Activated T-helper 17 cell treated with anti-CD3 and anti-CD28 coated beads, Interleukin-2, amount 50 U/mL, for 72 hours (primary cell): Measurements from ENCODE around the gene MYLK. TPM values are rescaled to one million over a fixed set of nuclear protein-coding genes. Genes with fewer than 3 reads are reported as not detected.
A peak's percentile ranks its signal among the peaks of the same experiment; 100 is the strongest.
"Not testable (repeated sequence)": the region's sequence is repeated elsewhere in the genome, so short reads cannot be mapped to it uniquely, and the experiment has no call there.

ENCODE experiments used
- ATAC-seq: fragments of 150-1000 bp; cut with Tn5 transposase; replicated peaks from 2 replicates; pipeline ENCODE4 v1.10.0; 2021; ENCODE audit warnings: mild to moderate bottlenecking, moderate library complexity
- H3K27ac Mint-ChIP-seq: one replicate; pipeline ENCODE4 v1.8.0; 2022; ENCODE audit warnings: mixed read lengths
- H3K27me3 Mint-ChIP-seq: one replicate; pipeline ENCODE4 v1.8.0; 2022; ENCODE audit warnings: mixed read lengths
- H3K36me3 Mint-ChIP-seq: one replicate; pipeline ENCODE4 v1.8.0; 2022; ENCODE audit warnings: low read depth, mild to moderate bottlenecking, mixed read lengths
- H3K4me1 Mint-ChIP-seq: one replicate; pipeline ENCODE4 v1.8.0; 2022; ENCODE audit warnings: mixed read lengths
- H3K4me3 Mint-ChIP-seq: one replicate; pipeline ENCODE4 v1.8.0; 2022; ENCODE audit warnings: mild to moderate bottlenecking, mixed read lengths
- H3K9me3 Mint-ChIP-seq: one replicate; pipeline ENCODE4 v1.8.0; 2022; ENCODE audit warnings: mixed read lengths
- total RNA-seq, 2 donors: library from RNA; stranded (reverse); gene quantifications; one replicate each; pipeline ENCODE4 v1.2.3, GENCODE V29; 2022

The MYLK gene
- total RNA-seq, 2 donors from 2014 or later: 0.17 TPM; not detected in 1

DNA sequence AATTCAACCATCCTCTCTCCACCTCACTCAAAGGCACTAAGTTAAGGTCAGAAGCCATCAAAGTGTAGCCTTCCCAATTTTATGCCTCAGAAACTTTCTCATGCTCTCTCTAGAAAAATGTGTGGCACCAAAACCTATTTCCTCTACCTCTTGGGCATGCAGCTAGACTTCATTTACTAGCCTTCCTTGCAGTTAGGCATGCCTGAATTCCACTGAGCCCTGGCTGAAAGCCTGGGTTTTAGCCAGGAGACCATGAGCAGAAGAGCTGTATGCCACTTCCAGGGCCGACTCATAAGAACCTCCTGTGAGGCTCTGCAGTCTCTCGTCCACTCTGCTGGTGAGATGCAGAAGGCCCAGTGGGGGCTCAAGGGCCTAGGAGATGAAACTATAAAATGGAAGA, 145.0 kb downstream of the MYLK start:
- Mint-ChIP-seq H3K36me3 (no peaks in the 10 kb centered on the region), H3K27me3 (peaks cover 9% of the 10 kb centered on the region), H3K9me3 (no peaks in the 10 kb centered on the region), H3K27ac (no peak overlapping the region), H3K4me3 (no peak overlapping the region), H3K4me1 (no peaks in the 10 kb centered on the region)
- ATAC-seq: no peak

DNA sequence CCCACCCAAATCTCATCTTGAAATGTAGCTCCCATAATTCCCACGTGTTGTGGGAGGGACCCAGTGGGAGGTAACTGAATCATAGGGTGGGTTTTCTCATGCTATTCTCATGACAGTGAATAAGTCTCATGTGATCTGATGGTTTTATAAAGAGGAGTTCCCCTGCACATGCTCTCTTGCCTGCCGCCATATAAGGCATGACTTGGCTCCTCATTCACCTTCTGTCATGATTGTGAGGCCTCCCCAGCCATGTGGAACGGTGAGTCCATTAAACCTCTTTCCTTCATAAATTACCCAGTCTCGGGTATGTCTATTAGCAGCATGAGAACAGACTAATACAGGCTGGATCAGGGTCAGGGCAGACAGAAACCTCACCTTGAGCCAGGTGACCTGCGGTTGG, 145.6 kb downstream of the MYLK start:
- H3K36me3 Mint-ChIP-seq, H3K4me3 Mint-ChIP-seq, ATAC-seq, H3K9me3 Mint-ChIP-seq, H3K27me3 Mint-ChIP-seq, H3K4me1 Mint-ChIP-seq, H3K27ac Mint-ChIP-seq: not testable (repeated sequence)

DNA sequence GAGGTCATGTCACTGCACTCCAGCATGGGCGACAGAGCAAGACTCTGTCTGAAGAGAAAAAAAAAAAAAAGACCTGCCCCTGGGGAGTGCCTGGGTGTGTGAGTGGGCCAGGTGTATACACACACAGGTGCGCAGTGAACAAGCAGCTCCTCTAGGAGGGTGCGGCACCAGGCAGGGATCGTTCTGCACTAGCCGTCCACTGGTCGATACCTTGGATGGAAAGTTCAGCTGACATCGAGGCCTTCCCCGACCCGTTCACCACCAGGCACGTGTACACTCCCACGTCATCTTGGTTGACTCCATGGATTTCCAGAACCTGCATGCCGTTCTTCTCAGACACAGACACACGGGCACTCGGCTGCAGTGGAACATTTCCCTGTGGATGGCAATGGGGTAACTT, 147.0 kb downstream of the MYLK start:
- no peaks in the 10 kb centered on the region for H3K36me3 Mint-ChIP-seq
- H3K4me1 Mint-ChIP-seq: no peaks in the 10 kb centered on the region
- no peak for ATAC-seq
- H3K9me3 Mint-ChIP-seq: no peaks in the 10 kb centered on the region
- H3K4me3 Mint-ChIP-seq: no peak overlapping the region
- no peak overlapping the region for H3K27ac Mint-ChIP-seq
- H3K27me3 Mint-ChIP-seq: peaks cover 9% of the 10 kb centered on the region

DNA sequence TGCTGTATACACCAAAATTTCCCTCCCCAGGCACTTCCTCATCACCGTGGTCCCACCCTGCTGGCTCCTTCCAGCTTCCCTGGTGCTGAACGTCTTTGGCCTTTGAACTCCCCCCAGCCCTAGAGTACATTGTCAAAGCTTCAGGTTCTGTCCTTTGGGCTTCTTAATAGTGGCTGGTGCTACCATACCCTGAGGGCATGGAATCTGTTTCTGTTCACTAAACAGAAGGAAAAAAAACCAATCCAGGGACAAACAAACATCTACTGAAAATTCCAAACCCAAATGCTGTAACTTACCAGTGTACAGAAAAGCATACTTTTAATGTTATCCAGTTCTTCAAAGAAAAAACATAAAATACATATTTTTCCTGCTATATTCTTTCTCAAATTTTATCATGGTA, 148.7 kb downstream of the MYLK start:
- H3K4me3 Mint-ChIP-seq: no peak overlapping the region
- H3K9me3 Mint-ChIP-seq: no peaks in the 10 kb centered on the region
- no peak for ATAC-seq
- H3K36me3 Mint-ChIP-seq: no peaks in the 10 kb centered on the region
- H3K27ac Mint-ChIP-seq: no peak overlapping the region
- no peaks in the 10 kb centered on the region for H3K4me1 Mint-ChIP-seq
- peaks cover 17% of the 10 kb centered on the region for H3K27me3 Mint-ChIP-seq

DNA sequence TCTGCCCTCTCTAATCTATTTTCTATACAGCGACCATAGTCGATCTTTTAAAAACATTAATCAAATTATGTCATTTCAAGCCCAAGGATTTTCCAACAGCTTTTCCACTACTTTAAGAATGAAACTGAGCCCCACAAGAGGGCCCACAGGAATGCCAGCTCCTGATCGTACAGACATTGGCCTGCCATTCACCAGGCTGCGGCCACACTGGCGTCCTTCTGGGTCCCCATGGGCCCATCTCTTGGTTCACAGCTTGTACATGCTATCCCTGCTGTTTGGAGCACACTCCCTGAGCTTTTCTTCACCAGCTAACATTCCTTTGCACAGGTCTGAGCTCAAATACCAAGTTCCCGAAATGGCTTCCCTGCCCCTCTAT, 149.6 kb downstream of the MYLK start:
- Mint-ChIP-seq H3K36me3 (no peaks in the 10 kb centered on the region), H3K4me3 (no peak overlapping the region), H3K9me3 (no peaks in the 10 kb centered on the region), H3K27me3 (peaks cover 19% of the 10 kb centered on the region), H3K4me1 (no peaks in the 10 kb centered on the region), H3K27ac (no peak overlapping the region)
- no peak for ATAC-seq

DNA sequence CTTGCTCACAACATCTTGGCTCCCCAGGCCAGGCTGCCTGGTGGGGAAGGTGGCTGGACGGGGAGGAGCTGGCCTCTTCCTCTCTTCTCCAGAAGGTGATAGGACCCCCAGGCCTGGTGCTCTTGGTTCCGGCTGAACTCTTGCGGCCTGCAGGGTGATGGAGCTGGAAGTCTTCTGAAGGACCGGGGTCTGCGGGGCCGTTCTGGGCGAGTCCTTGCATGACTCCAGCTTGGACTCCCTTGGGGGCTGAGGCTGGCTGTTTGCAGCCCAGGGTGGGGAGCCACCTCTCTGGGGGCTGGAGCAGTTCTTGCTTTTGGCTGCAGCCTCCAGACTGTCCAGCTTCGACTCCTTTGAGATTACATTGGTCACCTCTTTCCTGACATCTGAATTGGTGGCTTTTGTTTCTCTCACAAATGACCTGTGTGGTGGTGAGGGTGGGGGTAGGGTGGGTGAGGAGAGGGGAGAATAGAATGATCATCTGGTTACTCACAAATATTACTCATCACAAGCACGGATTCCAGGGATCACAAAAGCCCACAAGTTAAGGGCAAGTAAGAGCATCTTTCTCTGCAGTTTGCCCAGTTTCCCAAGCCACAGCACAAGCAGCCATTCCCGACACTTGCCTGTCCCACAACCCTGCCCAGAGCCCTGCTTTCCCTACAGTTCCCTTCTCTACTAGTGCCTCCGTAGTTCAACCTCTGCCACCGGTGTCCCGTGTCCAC, 150.2 kb downstream of the MYLK start:
- Mint-ChIP-seq H3K9me3 (no peaks in the 10 kb centered on the region), H3K27me3 (peaks cover 19% of the 10 kb centered on the region), H3K27ac (no peak overlapping the region), H3K36me3 (no peaks in the 10 kb centered on the region), H3K4me3 (no peak overlapping the region), H3K4me1 (no peaks in the 10 kb centered on the region)
- no peak for ATAC-seq

DNA sequence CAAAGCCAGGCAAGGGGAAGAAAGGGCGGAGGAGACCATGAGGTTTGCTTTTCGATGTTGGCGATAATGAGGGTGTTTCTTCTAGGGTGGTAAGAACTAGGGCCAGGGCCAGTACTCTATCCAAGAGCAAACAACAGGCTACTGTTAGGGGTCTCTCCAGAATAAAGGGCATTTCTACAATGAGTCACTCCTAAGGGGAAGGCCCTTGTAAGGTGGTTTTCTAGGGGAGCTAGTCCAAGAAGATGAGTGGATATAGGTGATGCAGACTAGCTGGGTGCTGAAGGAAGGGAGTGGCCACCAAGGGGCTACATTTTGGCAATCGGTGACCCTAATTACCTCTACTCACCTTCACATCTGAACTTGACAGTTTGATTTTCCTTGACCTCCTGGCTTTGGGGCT, 150.8 kb downstream of the MYLK start:
- Mint-ChIP-seq H3K9me3 (no peaks in the 10 kb centered on the region), H3K27me3 (peaks cover 22% of the 10 kb centered on the region), H3K4me3 (no peak overlapping the region), H3K36me3 (no peaks in the 10 kb centered on the region), H3K27ac (no peak overlapping the region), H3K4me1 (no peaks in the 10 kb centered on the region)
- ATAC-seq: no peak

DNA sequence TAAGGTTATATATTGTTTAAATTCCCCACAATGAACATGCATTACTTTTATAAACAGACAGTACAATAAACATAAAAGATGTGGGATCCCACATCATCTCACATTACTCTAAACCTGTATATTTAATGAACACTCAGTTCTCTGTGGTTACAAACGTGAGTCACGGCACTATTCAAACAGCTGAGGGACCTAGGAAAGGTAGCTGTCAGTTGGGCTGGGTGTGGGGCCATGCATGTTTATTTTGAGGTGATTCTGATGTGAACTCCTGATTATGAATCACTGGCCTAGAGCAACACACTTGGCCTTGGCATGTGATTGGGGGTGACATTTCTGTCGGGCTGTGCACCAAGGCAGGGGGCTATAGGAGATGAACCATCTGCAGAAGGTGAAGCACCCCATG, 151.7 kb downstream of the MYLK start:
- Mint-ChIP-seq H3K27me3 (peaks cover 27% of the 10 kb centered on the region), H3K4me1 (no peaks in the 10 kb centered on the region), H3K9me3 (no peaks in the 10 kb centered on the region), H3K27ac (no peak overlapping the region), H3K36me3 (no peaks in the 10 kb centered on the region), H3K4me3 (no peak overlapping the region)
- ATAC-seq: peak; percentile 73

DNA sequence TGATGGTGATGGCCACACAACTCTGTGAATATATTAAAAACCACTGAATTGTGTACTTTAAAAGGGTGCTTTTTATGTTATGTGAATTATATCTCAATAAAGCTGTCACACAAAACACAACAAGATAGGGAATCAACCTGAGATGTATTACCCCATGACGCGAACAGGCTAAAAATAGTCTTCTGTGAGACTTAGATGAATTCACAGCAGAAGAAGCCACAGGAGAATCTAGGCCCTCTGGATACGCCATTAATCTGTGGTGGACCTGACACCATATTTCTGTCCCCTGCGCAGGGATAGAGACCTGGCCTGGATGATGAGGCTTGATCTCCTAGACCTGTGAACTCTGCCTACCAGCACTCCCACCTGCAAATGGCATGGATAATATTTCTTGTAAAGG, 153.3 kb downstream of the MYLK start:
- H3K36me3 Mint-ChIP-seq: no peaks in the 10 kb centered on the region
- no peaks in the 10 kb centered on the region for H3K9me3 Mint-ChIP-seq
- peaks cover 33% of the 10 kb centered on the region for H3K27me3 Mint-ChIP-seq
- H3K4me3 Mint-ChIP-seq: no peak overlapping the region
- no peak overlapping the region for H3K27ac Mint-ChIP-seq
- H3K4me1 Mint-ChIP-seq: no peaks in the 10 kb centered on the region
- ATAC-seq: no peak

DNA sequence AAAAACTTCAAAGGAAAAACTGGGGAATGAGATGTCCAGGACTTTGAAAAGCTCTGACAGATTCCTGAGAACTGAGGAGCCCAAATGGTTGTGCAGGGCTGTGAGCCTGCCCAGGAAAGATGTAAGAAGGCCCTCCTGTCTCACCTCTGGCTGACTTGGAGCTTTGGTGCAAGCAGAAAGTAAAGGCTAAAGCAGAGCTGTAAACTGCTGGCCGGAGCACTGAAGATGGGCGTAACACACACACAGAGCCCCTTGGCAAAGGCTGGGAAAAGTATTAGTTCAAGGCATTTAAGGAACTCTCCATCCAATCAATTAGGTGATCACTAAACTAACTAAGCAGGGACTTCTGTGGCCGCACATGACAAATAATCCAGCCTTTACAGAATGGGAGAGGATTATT, 155.1 kb downstream of the MYLK start:
- Mint-ChIP-seq H3K9me3 (no peaks in the 10 kb centered on the region), H3K4me1 (no peaks in the 10 kb centered on the region), H3K4me3 (no peak overlapping the region), H3K36me3 (no peaks in the 10 kb centered on the region), H3K27ac (no peak overlapping the region), H3K27me3 (peaks cover 31% of the 10 kb centered on the region)
- no peak for ATAC-seq

DNA sequence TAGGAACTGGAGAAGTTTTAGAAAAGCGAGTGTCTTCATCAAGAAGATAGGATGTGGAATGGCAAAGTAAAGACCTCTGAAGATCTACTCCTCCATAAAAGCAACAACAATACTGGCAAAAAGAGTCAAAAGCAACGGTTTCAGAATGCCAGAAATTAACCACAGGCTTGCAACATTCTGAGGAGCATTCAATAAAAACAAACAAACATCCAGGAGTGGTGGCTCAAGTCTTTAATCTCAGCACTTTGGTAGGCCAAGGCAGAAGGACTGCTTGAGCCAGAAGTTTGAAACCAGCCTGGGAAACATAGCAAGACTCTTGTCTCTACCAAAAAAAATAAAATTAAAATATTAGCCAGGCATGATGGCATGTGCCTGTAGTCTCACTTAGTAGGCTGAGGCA, 156.1 kb downstream of the MYLK start:
- Mint-ChIP-seq H3K27ac (no peak overlapping the region), H3K27me3 (peaks cover 31% of the 10 kb centered on the region), H3K9me3 (no peaks in the 10 kb centered on the region), H3K36me3 (no peaks in the 10 kb centered on the region), H3K4me1 (no peaks in the 10 kb centered on the region), H3K4me3 (no peak overlapping the region)
- no peak for ATAC-seq

DNA sequence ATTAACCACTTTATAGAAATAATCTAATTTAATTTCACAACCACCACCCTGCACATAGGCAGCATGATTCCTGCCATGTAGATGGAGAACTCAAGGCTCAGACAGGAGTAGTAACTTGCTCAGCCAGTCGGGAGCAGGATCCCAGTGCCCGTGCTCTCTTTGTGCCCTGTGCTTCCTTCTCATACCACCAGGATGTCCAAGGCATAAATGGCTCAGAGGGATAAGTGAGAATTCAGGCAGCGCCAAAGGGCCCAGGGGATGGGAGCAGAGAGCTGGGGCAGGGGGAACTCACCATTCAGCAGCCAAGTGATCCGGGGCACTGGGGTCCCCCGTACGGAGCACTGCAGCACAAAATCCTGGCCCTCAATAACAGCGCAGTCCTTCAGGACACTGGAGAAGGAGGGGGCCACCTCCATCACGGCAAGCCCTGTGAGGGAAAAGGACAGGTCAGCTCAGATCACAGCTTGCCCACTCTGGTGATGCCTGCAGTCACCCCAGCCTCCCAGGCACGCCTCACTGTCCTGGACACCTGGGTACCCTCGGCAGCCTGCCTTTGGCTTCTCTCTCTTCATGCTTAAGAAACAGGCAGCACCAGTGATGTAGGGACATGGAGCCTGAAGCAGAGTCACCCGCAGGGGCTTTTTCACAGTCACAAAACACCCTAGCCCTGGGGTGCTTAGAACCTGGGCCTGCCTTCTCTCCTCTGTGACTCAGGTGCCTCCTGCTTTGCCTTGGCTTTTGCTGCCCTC, 158.3 kb downstream of the MYLK start:
- no peak overlapping the region for H3K27ac Mint-ChIP-seq
- ATAC-seq: no peak
- no peak overlapping the region for H3K4me3 Mint-ChIP-seq
- H3K9me3 Mint-ChIP-seq: no peaks in the 10 kb centered on the region
- H3K27me3 Mint-ChIP-seq: peaks cover 27% of the 10 kb centered on the region
- H3K4me1 Mint-ChIP-seq: no peaks in the 10 kb centered on the region
- H3K36me3 Mint-ChIP-seq: no peaks in the 10 kb centered on the region

DNA sequence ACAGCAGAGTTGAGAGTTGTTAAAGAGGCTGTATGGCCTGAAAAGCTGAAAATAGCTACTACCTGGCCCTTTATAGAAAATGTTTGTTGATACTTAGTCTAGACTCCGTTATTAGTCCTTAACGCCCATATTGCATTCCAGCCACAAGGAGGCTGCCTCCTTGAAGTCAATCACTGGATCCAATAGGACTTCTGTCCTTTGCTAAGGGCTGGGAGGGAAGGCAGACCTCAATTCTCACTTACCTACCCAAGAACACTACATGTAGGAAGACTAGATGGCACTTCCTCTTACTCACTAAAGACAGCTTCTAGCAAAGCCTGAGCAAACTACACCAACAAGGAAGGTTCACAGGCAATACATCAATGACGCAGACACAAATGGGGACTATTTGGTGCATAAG, 159.8 kb downstream of the MYLK start:
- no peak for ATAC-seq
- H3K27ac Mint-ChIP-seq: no peak overlapping the region
- H3K4me3 Mint-ChIP-seq: no peak overlapping the region
- H3K27me3 Mint-ChIP-seq: peaks cover 22% of the 10 kb centered on the region
- H3K36me3 Mint-ChIP-seq: no peaks in the 10 kb centered on the region
- no peaks in the 10 kb centered on the region for H3K4me1 Mint-ChIP-seq
- no peaks in the 10 kb centered on the region for H3K9me3 Mint-ChIP-seq

DNA sequence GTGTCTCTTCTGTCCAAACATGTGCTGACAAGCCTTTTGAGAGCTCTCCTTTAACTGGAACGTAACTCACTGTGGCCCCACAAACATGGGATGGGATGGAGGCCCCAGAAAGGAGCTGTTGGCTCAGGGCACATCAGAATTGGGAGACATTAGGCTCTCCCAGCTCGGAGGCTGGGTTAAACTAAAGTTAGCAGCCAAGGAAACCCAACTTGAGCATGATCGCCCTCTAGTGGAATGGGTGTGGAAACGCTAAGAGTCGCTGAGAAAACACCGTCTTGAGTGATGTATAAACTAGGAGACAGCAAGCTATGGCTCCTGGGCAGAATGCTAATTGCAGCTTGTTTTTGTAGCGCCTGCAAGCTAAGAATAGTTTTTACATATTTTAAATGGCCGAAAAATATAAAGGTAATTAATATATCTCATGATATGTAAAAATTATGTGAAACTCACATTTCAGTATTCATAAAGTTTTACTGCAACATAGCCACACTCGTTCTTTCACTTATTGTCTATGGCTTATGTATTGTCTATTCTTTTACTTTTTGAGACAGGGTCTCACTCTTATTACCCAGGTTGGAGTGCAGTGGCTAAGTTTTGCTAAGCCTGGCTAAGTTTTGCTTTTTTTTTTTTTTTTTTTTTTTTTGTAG, 160.5 kb downstream of the MYLK start:
- ATAC-seq: peak; percentile 67
- H3K27ac Mint-ChIP-seq: no peak overlapping the region
- H3K36me3 Mint-ChIP-seq: no peaks in the 10 kb centered on the region
- H3K4me1 Mint-ChIP-seq: no peaks in the 10 kb centered on the region
- H3K9me3 Mint-ChIP-seq: no peaks in the 10 kb centered on the region
- H3K27me3 Mint-ChIP-seq: peaks cover 18% of the 10 kb centered on the region
- no peak overlapping the region for H3K4me3 Mint-ChIP-seq

DNA sequence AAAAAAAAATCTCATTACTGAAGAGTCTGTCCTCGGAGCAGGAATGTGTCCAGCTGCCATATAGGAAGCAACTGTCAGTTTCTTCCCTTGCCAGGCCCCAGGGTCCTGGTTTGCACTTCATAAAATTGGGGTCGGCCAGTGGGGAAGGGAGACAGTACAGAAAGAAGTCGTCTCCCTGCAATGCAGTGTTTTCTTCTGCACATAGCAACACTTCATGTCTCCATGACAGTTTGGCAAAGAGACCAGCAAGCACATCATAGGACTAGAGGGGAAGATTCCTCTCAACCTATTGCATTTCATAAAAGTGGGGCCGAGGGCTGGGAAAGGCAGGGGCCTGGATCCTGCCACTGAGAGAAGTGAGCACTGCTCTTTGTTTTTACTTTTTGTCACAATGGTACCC, 161.1 kb downstream of the MYLK start:
- no peak overlapping the region for H3K4me3 Mint-ChIP-seq
- peaks cover 18% of the 10 kb centered on the region for H3K27me3 Mint-ChIP-seq

More for the DNA sequence above, 161.1 kb downstream of the MYLK start:
- Mint-ChIP-seq H3K9me3 (no peaks in the 10 kb centered on the region), H3K27ac (no peak overlapping the region), H3K4me1 (no peaks in the 10 kb centered on the region), H3K36me3 (no peaks in the 10 kb centered on the region)
- no peak for ATAC-seq
